SJSA1 (cell line): ENCODE measurements around the gene NABP1. TPM values are rescaled to one million over a fixed set of nuclear protein-coding genes. Genes with fewer than 3 reads are reported as not detected.
A peak's percentile ranks its signal among the peaks of the same experiment; 100 is the strongest.

ENCODE experiments used
- DNase-seq, 2 experiments: peaks; one replicate each; pipeline ENCODE4 v3.0.0-alpha.2; 2015 to 2020; ENCODE audit warnings: low spot score in 2 of 2, low read depth in 1 of 2
- H3K27ac ChIP-seq: fragments of 250-450 bp; sonication (Bioruptor Pico); 2 replicates; pipeline ENCODE4 v1.5.1; 2020; ENCODE audit warnings: mild to moderate bottlenecking, moderate library complexity
- H3K27me3 ChIP-seq: fragments of 250-450 bp; sonication (Bioruptor Pico); replicated peaks from 2 replicates; pipeline ENCODE4 v1.5.1; 2020; ENCODE audit warnings: mild to moderate bottlenecking, moderate library complexity
- H3K36me3 ChIP-seq: fragments of 250-450 bp; sonication (Bioruptor Pico); 2 replicates; pipeline ENCODE4 v1.5.1; 2020; ENCODE audit warnings: mild to moderate bottlenecking
- H3K4me1 ChIP-seq: fragments of 250-450 bp; sonication (Bioruptor Pico); replicated peaks from 2 replicates; pipeline ENCODE4 v1.6.1; 2021; ENCODE audit warnings: mild to moderate bottlenecking
- H3K4me3 ChIP-seq: fragments of 250-450 bp; sonication (Bioruptor Pico); 2 replicates; pipeline ENCODE4 v1.5.1; 2020; ENCODE audit warnings: mild to moderate bottlenecking
- H3K9me3 ChIP-seq: fragments of 250-450 bp; sonication (Bioruptor Pico); replicated peaks from 2 replicates; pipeline ENCODE4 v1.5.1; 2020; ENCODE audit warnings: mild to moderate bottlenecking
- total RNA-seq: library from RNA; depleted of rRNA; stranded (reverse); fragments of >200 nt; shearing (Covaris generic); gene quantifications from 2 replicates; pipeline ENCODE4 v1.2.3, GENCODE V29; 2014

Gene NABP1
- total RNA-seq, 1 experiment from 2014 or later = 73.8 TPM

DNA sequence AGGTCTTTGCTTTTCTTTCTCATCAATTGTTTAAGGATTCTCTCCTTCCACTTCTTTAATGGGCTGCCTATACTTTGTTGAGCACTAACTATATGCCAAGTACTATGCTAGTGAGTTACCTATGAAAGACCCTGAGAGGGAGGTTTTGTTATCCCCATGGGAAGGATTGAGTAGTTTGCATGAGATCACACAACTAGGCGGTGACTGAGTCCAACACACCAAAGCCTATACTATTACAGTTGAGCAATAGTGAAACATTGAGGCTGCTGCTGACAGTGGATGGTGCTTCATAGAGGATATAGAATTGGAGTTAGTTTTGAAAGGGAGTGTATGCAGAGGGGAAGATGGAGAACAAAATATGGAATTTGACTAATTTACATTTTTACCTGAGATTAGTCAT is 15.8 kb downstream of the NABP1 start:
- Histone ChIP-seq H3K27me3 (peaks cover 6% of the 10 kb centered on the region; the same call in 1 of the 2 replicates), H3K27ac (no peak overlapping the region), H3K4me1 (peaks cover 30% of the 10 kb centered on the region), H3K9me3 (peaks cover 3% of the 10 kb centered on the region; the same call in 1 of the 2 replicates), H3K36me3 (peaks cover 38% of the 10 kb centered on the region), H3K4me3 (no peak overlapping the region)
- DNase-seq = no peak

DNA sequence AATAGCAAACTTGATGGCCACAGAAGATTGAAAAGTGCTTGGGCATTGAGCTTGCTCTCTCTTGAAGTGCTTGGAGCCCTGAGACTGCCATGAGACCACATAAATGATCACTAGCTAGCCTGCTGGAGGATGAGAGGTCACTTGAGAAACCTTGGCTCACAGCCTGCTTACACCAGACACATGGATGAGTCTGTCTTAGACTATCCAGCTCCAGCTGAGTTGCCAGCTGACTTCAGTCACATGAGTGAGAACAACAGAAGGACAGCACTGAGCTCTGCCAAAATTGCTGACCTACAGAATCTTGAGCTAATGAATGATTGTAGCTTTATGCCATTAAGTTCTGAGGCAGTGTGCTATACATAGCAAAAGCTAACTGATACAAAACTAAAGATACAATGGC is 18.1 kb downstream of the NABP1 start:
- Histone ChIP-seq H3K27ac (no peak overlapping the region), H3K36me3 (peaks cover 39% of the 10 kb centered on the region), H3K27me3 (peaks cover 6% of the 10 kb centered on the region; the same call in 1 of the 2 replicates), H3K4me1 (peaks cover 10% of the 10 kb centered on the region), H3K9me3 (0 out of 2 replicates have a peak, but pooled peaks cover 3% of the 10 kb centered on the region), H3K4me3 (no peak overlapping the region)
- DNase-seq = peak; percentile 37 to 48

DNA sequence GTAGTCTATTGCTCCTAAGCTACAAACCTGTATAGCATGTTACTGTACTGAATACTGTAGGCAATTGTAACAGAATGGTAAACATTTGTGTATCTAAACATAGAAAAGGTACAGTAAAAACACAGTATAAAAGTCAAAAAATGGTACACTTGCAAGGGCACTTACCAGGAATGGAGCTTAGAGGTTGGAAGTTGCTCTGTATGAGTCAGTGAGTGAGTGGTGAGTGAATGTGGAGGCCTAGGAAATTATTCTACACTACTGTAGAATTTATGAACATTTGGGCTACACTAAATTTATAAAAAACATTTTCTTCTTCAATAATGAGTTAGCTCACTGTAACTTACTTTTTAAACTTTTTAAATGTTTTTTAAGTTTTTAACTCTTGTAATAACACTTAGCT is 19.0 kb downstream of the NABP1 start:
- no peak overlapping the region for H3K27ac ChIP-seq
- no peak overlapping the region for H3K4me3 ChIP-seq
- H3K27me3 ChIP-seq = no peaks in the 10 kb centered on the region
- no peaks in the 10 kb centered on the region for H3K9me3 ChIP-seq
- peaks cover under 1% of the 10 kb centered on the region; the same call in 1 of the 2 replicates for H3K4me1 ChIP-seq
- peaks cover 39% of the 10 kb centered on the region for H3K36me3 ChIP-seq
- no peak for DNase-seq

DNA sequence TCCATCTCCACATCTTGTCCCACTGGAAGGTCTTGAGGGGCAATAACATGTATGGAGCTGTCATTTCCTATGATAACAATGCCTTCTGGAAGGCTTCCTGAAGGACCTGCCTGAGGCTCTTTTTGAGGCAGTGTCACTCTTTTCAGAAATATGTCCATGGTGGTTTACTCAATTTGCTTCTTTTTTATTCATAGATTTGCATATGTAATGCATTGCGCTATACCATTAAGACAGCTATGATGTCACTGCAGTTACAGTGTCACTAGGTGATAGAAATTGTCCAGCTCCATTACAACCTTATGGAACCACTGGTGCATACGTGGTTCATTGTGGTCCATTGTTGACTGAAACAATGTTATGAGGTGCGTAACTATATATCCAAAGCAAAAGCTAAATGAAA is 19.9 kb downstream of the NABP1 start:
- H3K4me3 ChIP-seq = no peak overlapping the region
- H3K27me3 ChIP-seq = no peaks in the 10 kb centered on the region
- H3K4me1 ChIP-seq = no peaks in the 10 kb centered on the region
- no peaks in the 10 kb centered on the region for H3K9me3 ChIP-seq
- H3K36me3 ChIP-seq = peaks cover 41% of the 10 kb centered on the region
- H3K27ac ChIP-seq = no peak overlapping the region
- DNase-seq = no peak

DNA sequence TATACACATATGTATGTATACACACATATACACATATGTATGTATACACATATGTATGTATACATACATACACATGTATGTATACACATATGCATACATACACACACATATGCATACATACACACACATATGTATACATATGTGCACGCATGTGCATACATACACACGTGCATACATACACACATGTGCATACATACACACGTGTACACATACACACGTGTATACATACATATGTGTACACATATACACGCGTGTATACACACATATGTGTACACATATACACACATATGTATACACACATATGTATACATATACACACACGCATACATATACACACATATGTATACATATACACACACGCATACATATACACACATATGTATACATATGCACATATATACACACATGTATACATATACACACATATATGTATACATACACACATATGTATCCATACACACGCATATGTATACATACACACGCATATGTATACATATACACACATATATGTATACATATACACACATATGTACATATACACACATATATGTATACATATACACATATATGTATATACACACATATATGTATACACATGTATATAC is 21.5 kb downstream of the NABP1 start:
- Histone ChIP-seq H3K4me3 (no peak overlapping the region), H3K36me3 (peaks cover 32% of the 10 kb centered on the region), H3K27me3 (no peaks in the 10 kb centered on the region), H3K9me3 (no peaks in the 10 kb centered on the region), H3K27ac (no peak overlapping the region), H3K4me1 (no peaks in the 10 kb centered on the region)
- DNase-seq = no peak

DNA sequence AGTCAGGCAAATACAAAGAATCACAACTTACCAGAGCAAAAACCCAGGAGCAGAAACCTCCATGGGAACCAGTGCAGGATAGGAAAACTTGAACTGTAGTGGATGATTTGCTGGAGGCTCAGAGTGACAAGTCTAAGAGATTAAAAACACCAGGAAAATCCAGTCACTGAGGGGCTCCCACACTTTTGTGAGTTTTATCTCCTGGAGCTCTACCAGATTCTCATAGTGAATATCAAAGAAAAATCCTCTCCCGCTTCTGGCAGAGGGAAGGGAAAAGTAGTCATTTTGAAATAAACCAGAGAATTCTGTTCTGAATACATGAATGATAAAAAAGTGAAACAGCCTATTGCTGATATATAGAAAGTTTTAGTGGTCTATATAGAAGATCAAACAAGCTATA is 23.1 kb downstream of the NABP1 start:
- Histone ChIP-seq H3K36me3 (peaks cover 23% of the 10 kb centered on the region), H3K4me3 (no peak overlapping the region), H3K4me1 (no peaks in the 10 kb centered on the region), H3K9me3 (no peaks in the 10 kb centered on the region), H3K27me3 (no peaks in the 10 kb centered on the region), H3K27ac (no peak overlapping the region)
- DNase-seq = no peak

DNA sequence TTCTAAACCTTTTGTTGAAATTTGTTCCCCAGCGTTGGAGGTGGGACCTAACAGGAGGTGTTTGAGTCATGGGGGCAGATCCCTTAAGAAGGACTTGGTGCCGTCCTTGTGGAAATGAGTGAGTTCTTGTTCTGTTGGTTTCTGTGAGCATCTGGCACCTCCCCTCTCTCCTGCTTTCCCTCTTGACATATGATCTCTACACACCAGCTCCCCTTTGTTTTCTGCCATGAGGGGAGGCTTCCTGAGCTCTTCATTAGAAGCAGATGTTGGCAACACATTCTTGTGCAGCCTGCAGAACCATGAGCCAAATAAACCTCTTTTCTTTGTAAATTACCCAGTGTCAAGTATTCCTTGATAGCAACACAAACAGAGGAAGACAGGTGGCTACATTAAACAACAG is 23.8 kb downstream of the NABP1 start:
- peaks cover 17% of the 10 kb centered on the region for H3K36me3 ChIP-seq
- DNase-seq = no peak
- no peaks in the 10 kb centered on the region for H3K4me1 ChIP-seq
- H3K27me3 ChIP-seq = no peaks in the 10 kb centered on the region
- H3K4me3 ChIP-seq = no peak overlapping the region
- H3K27ac ChIP-seq = no peak overlapping the region
- no peaks in the 10 kb centered on the region for H3K9me3 ChIP-seq

DNA sequence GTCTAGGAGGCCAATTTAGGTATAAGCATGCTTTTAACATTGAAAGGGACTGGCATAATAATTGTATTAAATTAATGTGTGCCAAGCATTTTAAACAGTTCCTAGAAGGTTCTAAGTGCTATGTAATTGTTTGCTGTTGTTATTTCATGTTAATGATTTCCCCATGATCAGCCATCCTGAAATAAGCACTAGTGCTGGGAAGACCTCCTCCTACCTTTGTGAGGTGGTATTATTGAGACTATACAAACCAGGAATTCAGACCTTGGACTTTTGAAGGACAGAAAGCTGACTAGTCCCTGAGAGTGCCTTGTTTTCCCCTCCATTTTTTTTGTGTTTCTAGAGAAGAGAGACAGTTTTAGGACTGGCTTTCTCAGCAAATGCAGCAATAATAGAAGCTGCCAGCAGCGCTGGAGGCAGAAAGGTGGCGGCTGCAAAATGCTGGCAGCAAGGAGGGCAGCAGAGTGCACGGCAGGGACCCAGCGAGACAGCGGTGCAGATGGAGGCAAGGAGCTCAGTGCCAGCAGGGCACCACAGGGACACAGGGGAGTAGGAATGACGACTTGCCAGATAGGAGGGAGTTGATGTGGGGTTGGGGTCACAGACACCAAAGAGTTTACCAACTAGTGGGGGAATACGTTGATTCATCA is 25.3 kb downstream of the NABP1 start:
- Histone ChIP-seq H3K9me3 (no peaks in the 10 kb centered on the region), H3K36me3 (peaks cover 9% of the 10 kb centered on the region; the same call in 1 of the 2 replicates), H3K4me3 (no peak overlapping the region), H3K27me3 (no peaks in the 10 kb centered on the region), H3K4me1 (no peaks in the 10 kb centered on the region), H3K27ac (no peak overlapping the region)
- no peak for DNase-seq

DNA sequence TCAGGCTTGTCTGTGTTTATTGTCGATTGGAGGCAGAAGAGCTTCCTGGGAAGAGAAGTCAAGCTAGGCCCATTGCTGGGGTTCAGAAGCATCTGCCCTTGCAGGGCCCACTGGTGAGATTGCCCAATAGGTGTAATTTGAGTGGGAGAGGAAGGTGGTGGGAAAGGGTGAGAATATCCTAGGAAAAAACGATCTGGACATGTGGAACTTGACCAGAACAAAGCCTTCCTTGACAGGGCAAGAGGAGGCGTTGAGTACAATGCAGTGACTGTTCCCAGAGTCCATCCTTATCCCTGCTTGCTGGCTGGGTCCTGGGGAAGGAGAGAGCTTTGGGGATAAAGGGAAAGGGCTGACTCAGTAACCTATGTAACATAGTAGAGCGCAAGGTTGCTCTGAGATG is 27.1 kb downstream of the NABP1 start:
- no peak for DNase-seq
- H3K4me3 ChIP-seq = no peak overlapping the region
- peaks cover 6% of the 10 kb centered on the region for H3K4me1 ChIP-seq
- H3K27me3 ChIP-seq = no peaks in the 10 kb centered on the region
- peaks cover 7% of the 10 kb centered on the region; the same call in 1 of the 2 replicates for H3K36me3 ChIP-seq
- no peaks in the 10 kb centered on the region for H3K9me3 ChIP-seq
- H3K27ac ChIP-seq = no peak overlapping the region

DNA sequence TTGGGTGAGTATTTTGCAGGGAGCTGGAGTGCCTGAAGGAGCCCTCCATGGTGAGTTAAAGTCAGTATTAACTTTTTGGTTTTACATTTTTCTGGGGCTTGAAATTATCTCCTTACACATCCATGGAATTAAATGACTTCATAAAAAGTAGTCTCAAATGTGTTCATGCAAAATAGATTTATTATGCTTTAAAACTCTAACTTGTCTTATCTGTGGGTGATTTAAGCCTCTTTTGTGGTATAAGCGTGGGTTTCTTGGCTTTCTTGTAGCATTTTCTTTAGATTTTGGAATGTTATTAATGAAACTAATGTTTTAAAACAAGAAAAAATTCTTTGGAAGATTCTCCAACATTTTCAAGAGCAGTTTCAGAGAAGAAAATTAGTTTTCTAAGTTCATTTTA is 27.8 kb downstream of the NABP1 start:
- Histone ChIP-seq H3K27ac (no peak overlapping the region), H3K9me3 (no peaks in the 10 kb centered on the region), H3K36me3 (peaks cover 7% of the 10 kb centered on the region; the same call in 1 of the 2 replicates), H3K4me1 (peaks cover 13% of the 10 kb centered on the region), H3K4me3 (no peak overlapping the region), H3K27me3 (no peaks in the 10 kb centered on the region)
- no peak for DNase-seq

DNA sequence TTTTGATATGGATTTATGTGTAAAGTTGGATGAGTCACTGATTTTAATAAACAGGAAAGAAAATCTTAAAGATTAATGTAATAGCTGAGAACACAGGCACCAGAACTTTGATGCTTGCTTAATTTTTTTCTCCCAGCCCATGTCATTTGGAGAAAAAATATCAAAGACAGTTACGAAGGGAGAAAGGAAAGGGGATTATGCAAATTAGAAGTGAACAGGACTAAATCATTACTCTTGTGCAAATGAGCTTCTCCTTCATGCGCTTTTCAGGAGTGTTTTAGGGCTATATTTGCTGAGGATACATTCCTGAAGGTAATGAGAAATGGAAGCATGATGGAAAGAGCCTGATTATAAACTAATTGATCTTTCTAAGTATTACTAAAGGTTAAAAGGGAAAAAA is 28.9 kb downstream of the NABP1 start:
- Histone ChIP-seq H3K4me1 (peaks cover 15% of the 10 kb centered on the region), H3K4me3 (no peak overlapping the region), H3K27me3 (no peaks in the 10 kb centered on the region), H3K27ac (no peak overlapping the region), H3K9me3 (no peaks in the 10 kb centered on the region), H3K36me3 (0 out of 2 replicates have a peak, but pooled peaks cover 7% of the 10 kb centered on the region)
- DNase-seq = no peak

DNA sequence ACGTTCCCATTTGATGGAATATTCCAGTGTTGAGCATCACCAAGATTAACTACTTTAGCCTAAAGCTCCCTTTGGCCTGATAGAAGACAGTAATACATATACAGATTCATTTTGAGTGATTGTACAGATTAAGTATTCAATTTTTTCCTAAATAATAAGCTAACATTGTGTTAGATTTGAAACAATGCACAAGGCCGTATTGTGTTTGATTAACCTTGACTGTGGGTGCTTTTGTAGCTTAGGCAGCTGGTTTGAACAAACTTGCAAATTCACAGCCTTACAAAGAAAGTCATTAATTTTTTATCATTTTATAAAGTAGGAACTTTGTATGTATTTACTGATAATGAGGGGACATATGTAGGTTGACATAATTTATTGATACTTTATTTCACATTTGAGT is 29.6 kb downstream of the NABP1 start:
- H3K27me3 ChIP-seq = no peaks in the 10 kb centered on the region
- no peaks in the 10 kb centered on the region for H3K9me3 ChIP-seq
- H3K4me3 ChIP-seq = no peak overlapping the region
- DNase-seq = no peak
- no peak overlapping the region for H3K27ac ChIP-seq
- peaks cover 15% of the 10 kb centered on the region for H3K4me1 ChIP-seq
- 0 out of 2 replicates have a peak, but pooled peaks cover 3% of the 10 kb centered on the region for H3K36me3 ChIP-seq

DNA sequence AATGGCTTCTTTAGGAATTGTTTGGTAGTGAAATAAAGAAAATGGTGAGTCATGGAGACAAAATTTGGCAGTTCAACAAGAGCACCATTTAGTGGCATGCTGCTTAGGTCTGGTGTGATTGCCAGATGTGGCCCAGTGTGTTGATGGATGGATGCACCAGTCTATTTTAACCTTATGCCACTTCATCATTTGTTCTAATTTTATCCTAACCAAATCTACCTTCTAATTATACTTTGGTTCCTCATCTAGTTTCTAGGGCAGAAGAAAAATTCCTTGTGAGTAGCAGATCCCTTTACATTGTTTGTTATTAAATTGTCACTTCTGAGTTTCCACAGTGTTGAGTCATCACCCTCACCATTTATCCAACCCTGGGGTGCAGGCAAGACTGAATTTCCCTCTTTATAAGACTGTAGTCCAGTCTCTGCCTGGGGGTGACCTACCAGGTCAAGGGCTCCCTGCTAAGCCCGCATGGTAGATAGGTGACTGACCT is 32.5 kb downstream of the NABP1 start:
- H3K27ac ChIP-seq = no peak overlapping the region
- H3K4me3 ChIP-seq = no peak overlapping the region
- DNase-seq = peak in 1 of 2 experiments; percentile 53
- H3K36me3 ChIP-seq = 0 out of 2 replicates have a peak, but pooled peaks cover 3% of the 10 kb centered on the region
- H3K9me3 ChIP-seq = no peaks in the 10 kb centered on the region
- H3K4me1 ChIP-seq = peaks cover 15% of the 10 kb centered on the region
- no peaks in the 10 kb centered on the region for H3K27me3 ChIP-seq

DNA sequence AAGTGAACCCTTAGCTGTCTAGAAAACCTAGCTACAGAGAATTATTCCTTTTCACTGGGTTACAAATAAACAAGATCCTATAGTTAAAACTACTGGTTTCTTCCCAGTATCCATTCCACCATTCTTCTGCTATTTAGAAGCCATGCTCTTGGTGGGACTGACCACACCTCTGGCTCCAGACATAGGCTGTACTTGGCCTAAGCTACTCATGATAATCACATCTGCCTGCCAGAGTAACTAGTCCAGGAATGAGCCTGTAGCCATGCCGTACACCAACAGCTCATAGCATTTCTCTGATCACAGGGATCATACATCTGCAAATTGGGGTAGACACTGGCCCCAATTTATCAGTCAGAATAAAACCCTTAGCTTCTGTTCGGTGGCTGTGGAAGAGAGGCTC is 33.7 kb downstream of the NABP1 start:
- Histone ChIP-seq H3K9me3 (no peaks in the 10 kb centered on the region), H3K4me1 (peaks cover 15% of the 10 kb centered on the region), H3K27ac (no peak overlapping the region), H3K4me3 (no peak overlapping the region), H3K27me3 (no peaks in the 10 kb centered on the region), H3K36me3 (0 out of 2 replicates have a peak, but pooled peaks cover 3% of the 10 kb centered on the region)
- DNase-seq = no peak
